HG02884 (cell line): ENCODE data around the gene TTC9C.
A peak's percentile ranks its signal among the peaks of the same experiment; 100 is the strongest.
"Not testable (repeated sequence)": the region's sequence is repeated elsewhere in the genome, so short reads cannot be mapped to it uniquely, and the experiment has no call there.

Source experiments
- ATAC-seq: cut with Tn5 transposase; IDR thresholded peaks from one replicate; pipeline ENCODE4 v1.9.1; 2021; ENCODE audit warnings: mild to moderate bottlenecking, moderate library complexity; ENCODE audit not compliant: unreplicated experiment

The TTC9C gene

GRCh38 chr11:62749931-62750330, 21.6 kb downstream of the TTC9C start:
- ATAC-seq = not testable (repeated sequence)

GRCh38 chr11:62752177-62752785, 24.0 kb downstream of the TTC9C start:
- no peak for ATAC-seq

- no peak for ATAC-seq
Measured at GRCh38 chr11:62752994-62753735, 24.9 kb downstream of the TTC9C start.

- peak; percentile 90 for ATAC-seq
Measured at GRCh38 chr11:62753736-62754603, 25.7 kb downstream of the TTC9C start, which contains the start of gene ZBTB3. TSS of gene ZBTB3 (minus strand) at chr11:62754160. CDS start at chr11:62753664, 496 bp downstream.

- no peak for ATAC-seq
Measured at GRCh38 chr11:62755086-62755615, 26.9 kb downstream of the TTC9C start.

GRCh38 chr11:62757846-62758788, 29.8 kb downstream of the TTC9C start:
- ATAC-seq = no peak

- not testable (repeated sequence) for ATAC-seq
Measured at GRCh38 chr11:62760867-62761227, 32.6 kb downstream of the TTC9C start.

GRCh38 chr11:62770778-62771143, 42.5 kb downstream of the TTC9C start:
- no peak for ATAC-seq

- peak; percentile 72 for ATAC-seq
Measured at GRCh38 chr11:62771144-62772021, 43.1 kb downstream of the TTC9C start, which contains the start of gene TAF6L. TSS of gene TAF6L (plus strand) at chr11:62771396. CDS start at chr11:62775784, 4,388 bp downstream.

- ATAC-seq = no peak
Measured at GRCh38 chr11:62774407-62774806, 46.1 kb downstream of the TTC9C start.

- ATAC-seq = no peak
Measured at GRCh38 chr11:62775646-62776045, 47.4 kb downstream of the TTC9C start.

GRCh38 chr11:62777389-62777788, 49.1 kb downstream of the TTC9C start:
- ATAC-seq = no peak

GRCh38 chr11:62778441-62778840, 50.2 kb downstream of the TTC9C start:
- no peak for ATAC-seq

- ATAC-seq = no peak
Measured at GRCh38 chr11:62782753-62783152, 54.5 kb downstream of the TTC9C start.

- ATAC-seq = peak; percentile 57
Measured at GRCh38 chr11:62786318-62787004, 58.2 kb downstream of the TTC9C start.

GRCh38 chr11:62787005-62787759, 58.9 kb downstream of the TTC9C start, which contains the start of gene TMEM179B:
TSS of gene TMEM179B (plus strand) at chr11:62787402. CDS start at chr11:62787432, 30 bp downstream.
- peak; percentile 50 for ATAC-seq
